ENCODE measurements around the gene BTG3. TPM values are rescaled to one million over a fixed set of nuclear protein-coding genes. Genes with fewer than 3 reads are reported as not detected.

BTG3 gene
- total and polyA plus RNA-seq, 2 donors from 2014 or later = 27.4 to 28.9 TPM

DNA sequence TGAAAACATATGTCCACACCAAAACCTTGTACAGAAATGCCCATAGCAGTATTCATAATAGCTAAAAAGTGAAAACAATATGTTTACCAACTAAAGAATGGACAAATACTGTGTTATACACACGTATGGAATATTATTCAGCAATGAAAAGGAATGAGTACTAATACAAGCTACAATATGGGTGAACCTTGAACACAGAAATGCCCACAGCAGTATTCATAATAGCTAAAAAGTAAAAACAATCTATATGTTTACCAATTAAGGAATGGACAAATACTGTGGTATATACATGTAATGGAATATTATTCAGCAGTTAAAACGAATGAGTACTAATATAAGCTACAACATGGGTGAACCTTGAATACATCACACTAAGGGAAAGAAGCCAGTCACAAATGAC is 3.0 kb downstream of the BTG3 start:
- Histone ChIP-seq H3K27ac (ENCODE audit: low read depth in 2 of 2, low read length in 2 of 2) (no peak overlapping the region), H3K4me3 (ENCODE audit: low read length in 3 of 3) (no peak overlapping the region), H3K4me1 (ENCODE audit: control insufficient read depth in 2 of 3, insufficient read depth in 2 of 3, low read depth in 1 of 3, low read length in 3 of 3) (peaks cover 0 to 5% (median 3%) of the 10 kb centered on the region in 3 donors), H3K27me3 (ENCODE audit: control insufficient read depth, insufficient read depth, low read length) (no peaks in the 10 kb centered on the region), H3K36me3 (ENCODE audit: control insufficient read depth in 2 of 3, insufficient read depth in 3 of 3, low read length in 3 of 3) (peaks cover 0 to 6% (median 3%) of the 10 kb centered on the region in 3 donors), H3K9me3 (ENCODE audit: control insufficient read depth in 2 of 3, insufficient read depth in 1 of 3, low read length in 3 of 3) (no peaks in the 10 kb centered on the region), H3K9ac (ENCODE audit: low read length in 3 of 3) (no peak overlapping the region)
- TF ChIP-seq, protein P1, sequence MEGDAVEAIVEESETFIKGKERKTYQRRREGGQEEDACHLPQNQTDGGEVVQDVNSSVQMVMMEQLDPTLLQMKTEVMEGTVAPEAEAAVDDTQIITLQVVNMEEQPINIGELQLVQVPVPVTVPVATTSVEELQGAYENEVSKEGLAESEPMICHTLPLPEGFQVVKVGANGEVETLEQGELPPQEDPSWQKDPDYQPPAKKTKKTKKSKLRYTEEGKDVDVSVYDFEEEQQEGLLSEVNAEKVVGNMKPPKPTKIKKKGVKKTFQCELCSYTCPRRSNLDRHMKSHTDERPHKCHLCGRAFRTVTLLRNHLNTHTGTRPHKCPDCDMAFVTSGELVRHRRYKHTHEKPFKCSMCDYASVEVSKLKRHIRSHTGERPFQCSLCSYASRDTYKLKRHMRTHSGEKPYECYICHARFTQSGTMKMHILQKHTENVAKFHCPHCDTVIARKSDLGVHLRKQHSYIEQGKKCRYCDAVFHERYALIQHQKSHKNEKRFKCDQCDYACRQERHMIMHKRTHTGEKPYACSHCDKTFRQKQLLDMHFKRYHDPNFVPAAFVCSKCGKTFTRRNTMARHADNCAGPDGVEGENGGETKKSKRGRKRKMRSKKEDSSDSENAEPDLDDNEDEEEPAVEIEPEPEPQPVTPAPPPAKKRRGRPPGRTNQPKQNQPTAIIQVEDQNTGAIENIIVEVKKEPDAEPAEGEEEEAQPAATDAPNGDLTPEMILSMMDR (IDR thresholded peaks at IDR 0.05; ENCODE audit: borderline replicate concordance, extremely low read depth, insufficient read depth) = no peak
- FAIRE-seq (no peak), DNase-seq (no peak)
- intact Hi-C loops (cut with DNase I) = no loop called here

DNA sequence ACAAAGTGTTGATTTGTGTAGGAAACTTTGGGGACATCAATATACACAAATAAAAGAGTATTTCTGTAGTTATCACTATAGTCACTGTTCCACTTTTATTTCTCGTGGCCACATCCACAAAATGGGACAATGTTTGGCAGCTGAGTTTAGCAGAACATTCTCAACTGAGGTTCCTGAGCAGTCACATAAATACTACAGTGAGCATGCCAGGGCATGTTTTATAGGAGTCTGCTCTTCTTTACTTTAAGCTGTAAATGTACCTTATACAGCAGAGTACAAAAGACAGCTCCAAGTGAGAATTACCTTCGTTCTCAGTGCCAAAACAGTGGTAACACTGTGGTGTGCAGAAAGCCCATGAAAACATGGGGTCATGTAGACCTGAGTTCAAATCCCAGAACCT is 5.0 kb downstream of the BTG3 start:
- H3K9me3 ChIP-seq (ENCODE audit: control insufficient read depth in 2 of 3, insufficient read depth in 1 of 3, low read length in 3 of 3) = no peaks in the 10 kb centered on the region
- H3K4me3 ChIP-seq (ENCODE audit: low read length in 3 of 3) = no peak overlapping the region
- TF ChIP-seq, protein P1 (IDR thresholded peaks at IDR 0.05; ENCODE audit: borderline replicate concordance, extremely low read depth, insufficient read depth) = no peak
- H3K36me3 ChIP-seq (ENCODE audit: control insufficient read depth in 2 of 3, insufficient read depth in 3 of 3, low read length in 3 of 3) = peaks cover 3 to 6% (median 3%) of the 10 kb centered on the region in 3 donors
- peaks cover 0 to 5% (median 3%) of the 10 kb centered on the region in 3 donors for H3K4me1 ChIP-seq (ENCODE audit: control insufficient read depth in 2 of 3, insufficient read depth in 2 of 3, low read depth in 1 of 3, low read length in 3 of 3)
- H3K27ac ChIP-seq (ENCODE audit: low read depth in 2 of 2, low read length in 2 of 2) = no peak overlapping the region
- FAIRE-seq = no peak
- intact Hi-C loops (cut with DNase I) = no loop called here
- H3K9ac ChIP-seq (ENCODE audit: low read length in 3 of 3) = no peak overlapping the region
- no peaks in the 10 kb centered on the region for H3K27me3 ChIP-seq (ENCODE audit: control insufficient read depth, insufficient read depth, low read length)
- DNase-seq = no peak

DNA sequence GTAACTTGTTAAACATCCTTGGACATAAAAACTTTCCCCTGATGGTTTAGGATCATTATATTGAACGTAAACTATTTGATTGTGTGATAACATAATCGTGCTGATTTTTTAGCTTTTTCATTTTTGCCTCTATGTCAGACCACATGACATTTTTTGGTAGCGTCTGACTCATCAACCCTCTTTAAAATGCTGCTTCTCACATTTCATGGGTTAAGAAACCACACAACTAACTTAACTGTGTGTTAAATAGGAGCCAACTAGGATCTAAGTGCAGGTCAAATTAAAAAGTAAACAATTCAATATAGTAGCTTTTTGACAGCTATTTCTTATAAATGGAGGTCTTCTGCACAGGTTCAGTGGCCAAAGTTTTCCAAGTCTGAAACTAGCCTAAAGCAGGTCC is 9.8 kb downstream of the BTG3 start:
- DNase-seq (no peak), FAIRE-seq (no peak)
- Histone ChIP-seq H3K4me3 (ENCODE audit: low read length in 3 of 3) (no peak overlapping the region), H3K27me3 (ENCODE audit: control insufficient read depth, insufficient read depth, low read length) (no peaks in the 10 kb centered on the region), H3K27ac (ENCODE audit: low read depth in 2 of 2, low read length in 2 of 2) (no peak overlapping the region), H3K9ac (ENCODE audit: low read length in 3 of 3) (no peak overlapping the region), H3K36me3 (ENCODE audit: control insufficient read depth in 2 of 3, insufficient read depth in 3 of 3, low read length in 3 of 3) (peaks cover 3 to 6% (median 5%) of the 10 kb centered on the region in 3 donors), H3K9me3 (ENCODE audit: control insufficient read depth in 2 of 3, insufficient read depth in 1 of 3, low read length in 3 of 3) (no peaks in the 10 kb centered on the region), H3K4me1 (ENCODE audit: control insufficient read depth in 2 of 3, insufficient read depth in 2 of 3, low read depth in 1 of 3, low read length in 3 of 3) (no peaks in the 10 kb centered on the region)
- TF ChIP-seq, protein P1 (IDR thresholded peaks at IDR 0.05; ENCODE audit: borderline replicate concordance, extremely low read depth, insufficient read depth) = no peak
- intact Hi-C loops (cut with DNase I) = no loop called here

DNA sequence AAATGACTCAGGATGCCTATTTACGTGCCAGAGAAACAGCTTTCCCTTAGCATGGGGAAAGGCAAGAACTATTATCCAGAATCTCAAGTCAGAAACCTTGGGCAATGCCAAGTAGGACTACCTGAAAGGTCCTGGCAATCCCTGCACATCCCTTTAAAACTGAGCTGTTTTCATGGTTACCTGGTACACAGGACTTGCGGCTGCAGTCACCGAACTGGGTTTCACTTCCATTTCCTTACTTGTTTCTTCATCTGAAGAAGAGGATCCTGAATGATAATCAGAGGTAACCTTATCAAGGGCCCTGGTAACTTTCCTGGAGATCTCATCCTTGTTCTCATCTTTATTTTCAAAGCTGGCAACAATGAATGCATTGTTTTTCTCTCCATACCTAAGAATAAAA is 14.3 kb downstream of the BTG3 start:
- Histone ChIP-seq H3K4me1 (ENCODE audit: control insufficient read depth in 2 of 3, insufficient read depth in 2 of 3, low read depth in 1 of 3, low read length in 3 of 3) (no peaks in the 10 kb centered on the region), H3K9ac (ENCODE audit: low read length in 3 of 3) (no peak overlapping the region), H3K9me3 (ENCODE audit: control insufficient read depth in 2 of 3, insufficient read depth in 1 of 3, low read length in 3 of 3) (no peaks in the 10 kb centered on the region), H3K36me3 (ENCODE audit: control insufficient read depth in 2 of 3, insufficient read depth in 3 of 3, low read length in 3 of 3) (peaks cover 0 to 6% (median 2%) of the 10 kb centered on the region in 3 donors), H3K27me3 (ENCODE audit: control insufficient read depth, insufficient read depth, low read length) (no peaks in the 10 kb centered on the region), H3K4me3 (ENCODE audit: low read length in 3 of 3) (no peak overlapping the region), H3K27ac (ENCODE audit: low read depth in 2 of 2, low read length in 2 of 2) (no peak overlapping the region)
- intact Hi-C loops (cut with DNase I) = no loop called here
- DNase-seq = no peak
- FAIRE-seq = no peak
- TF ChIP-seq, protein P1 (IDR thresholded peaks at IDR 0.05; ENCODE audit: borderline replicate concordance, extremely low read depth, insufficient read depth) = no peak

Measured in kidney (tissue), 14 donors.